Neural cell (in vitro differentiated cells): ENCODE measurements around the gene SLC43A1. TPM values are rescaled to one million over a fixed set of nuclear protein-coding genes. Genes with fewer than 3 reads are reported as not detected.

Experiments
- H2AFZ ChIP-seq: fragments of 200-600, 300-800 bp; sonication (generic), shearing (Covaris generic); 2 replicates; pipeline ENCODE4 v1.6.0; 2014; ENCODE audit warnings: low read depth, mild to moderate bottlenecking, antibody characterized with exemption, low read length, moderate library complexity
- H3F3A ChIP-seq: fragments of 200-600 bp; shearing (Covaris generic); 2 replicates; pipeline ENCODE4 v1.6.1; 2016; ENCODE audit warnings: mild to moderate bottlenecking, moderate library complexity, mixed read lengths, antibody characterized with exemption, low read length; ENCODE audit not compliant: insufficient read depth, poor library complexity, severe bottlenecking
- H3K27ac ChIP-seq: fragments of 200-600, 300-800 bp; sonication (generic), shearing (Covaris generic); 2 replicates; pipeline ENCODE4 v1.5.1; 2014; ENCODE audit warnings: mild to moderate bottlenecking, low read length, moderate library complexity
- H3K27me3 ChIP-seq: fragments of 300-800, 200-600 bp; sonication (generic), shearing (Covaris generic); 2 replicates; pipeline ENCODE4 v1.6.0; 2014; ENCODE audit warnings: mild to moderate bottlenecking, low read depth, low read length, moderate library complexity; ENCODE audit not compliant: insufficient read depth
- H3K36me3 ChIP-seq: fragments of 300-800, 200-600 bp; sonication (generic), shearing (Covaris generic); 2 replicates; pipeline ENCODE4 v1.5.1; 2014; ENCODE audit warnings: mild to moderate bottlenecking, antibody characterized with exemption, low read length, moderate library complexity; ENCODE audit not compliant: insufficient read depth
- H3K4me2 ChIP-seq: fragments of 300-800, 200-600 bp; sonication (generic), shearing (Covaris generic); 2 replicates; pipeline ENCODE4 v1.6.0; 2014; ENCODE audit warnings: mild to moderate bottlenecking, low read length
- H3K4me3 ChIP-seq: fragments of 300-800, 200-600 bp; sonication (generic), shearing (Covaris generic); 2 replicates; pipeline ENCODE4 v1.5.1; 2014; ENCODE audit warnings: mild to moderate bottlenecking, low read length, moderate library complexity
- H3K79me2 ChIP-seq: fragments of 200-600 bp; shearing (Covaris generic); replicated peaks from 2 replicates; pipeline ENCODE4 v1.6.0; 2014; ENCODE audit warnings: mild to moderate bottlenecking, low read length, moderate library complexity; ENCODE audit not compliant: insufficient read depth
- H3K9ac ChIP-seq: fragments of 300-800, 200-600 bp; sonication (generic), shearing (Covaris generic); 2 replicates; pipeline ENCODE4 v1.6.1; 2016; ENCODE audit warnings: mild to moderate bottlenecking, low read length, mixed read lengths
- H3K9me2 ChIP-seq: fragments of 200-600 bp; shearing (Covaris generic); 2 replicates; pipeline ENCODE4 v1.6.1; 2016; ENCODE audit warnings: mild to moderate bottlenecking, low read length, mixed read lengths; ENCODE audit not compliant: insufficient read depth
- H3K9me3 ChIP-seq: fragments of 200-600, 300-800 bp; sonication (generic), shearing (Covaris generic); 2 replicates; pipeline ENCODE4 v1.6.1; 2016; ENCODE audit warnings: mild to moderate bottlenecking, mixed run types, low read length, moderate library complexity, mixed read lengths
- H4K20me1 ChIP-seq: fragments of 200-600 bp; shearing (Covaris generic); 2 replicates; pipeline ENCODE4 v1.6.1; 2016; ENCODE audit warnings: mild to moderate bottlenecking, mixed run types; ENCODE audit not compliant: insufficient read depth
- EP300 ChIP-seq: fragments of 450-650 bp; conservative IDR thresholded peaks from 2 replicates; pipeline ENCODE4 v1.6.1; 2014; ENCODE audit warnings: antibody characterized with exemption, mild to moderate bottlenecking, moderate library complexity; ENCODE audit not compliant: poor library complexity, severe bottlenecking
- EZH2 ChIP-seq: fragments of 200-600, 300-800 bp; shearing (Covaris generic), sonication (generic); IDR thresholded peaks from 2 replicates; pipeline ENCODE4 v1.6.1; 2014; ENCODE audit warnings: antibody characterized with exemption, low read length, borderline replicate concordance, mild to moderate bottlenecking; ENCODE audit not compliant: insufficient read depth, poor library complexity, severe bottlenecking
- MXI1 ChIP-seq: fragments of 450-650 bp; conservative IDR thresholded peaks from 2 replicates; pipeline ENCODE4 v1.6.1; 2014; ENCODE audit warnings: antibody characterized with exemption, mild to moderate bottlenecking; ENCODE audit not compliant: poor library complexity, severe bottlenecking
- POLR2AphosphoS5 ChIP-seq: IDR thresholded peaks from 2 replicates; pipeline ENCODE4 v1.6.1; 2012
- RAD21 ChIP-seq: fragments of 450-650 bp; conservative IDR thresholded peaks from 2 replicates; pipeline ENCODE4 v1.6.1; 2014; ENCODE audit warnings: antibody characterized with exemption, mild to moderate bottlenecking, moderate library complexity
- SMC3 ChIP-seq: fragments of 450-650 bp; conservative IDR thresholded peaks from 2 replicates; pipeline ENCODE4 v1.6.1; 2014; ENCODE audit warnings: antibody characterized with exemption, mild to moderate bottlenecking, moderate library complexity; ENCODE audit not compliant: poor library complexity
- TAF1 ChIP-seq: IDR thresholded peaks from 2 replicates; pipeline ENCODE4 v1.6.1; 2012; ENCODE audit warnings: low read depth
- polyA plus RNA-seq: library from polyadenylated mRNA; depleted of rRNA; stranded (reverse); fragments of >200 nt; gene quantifications from 2 replicates; pipeline ENCODE4 v1.2.3, GENCODE V29; 2014
- TF ChIP-seq, protein P1 (sequence below): fragments of 450-650 bp; IDR thresholded peaks from 2 replicates; pipeline ENCODE4 v1.5.1; 2014; ENCODE audit warnings: antibody characterized with exemption, mild to moderate bottlenecking, moderate library complexity; ENCODE audit not compliant: poor library complexity, severe bottlenecking
- TF ChIP-seq, protein P2 (sequence below): IDR thresholded peaks from 2 replicates; pipeline ENCODE4 v1.6.1; 2012; ENCODE audit warnings: borderline replicate concordance

The SLC43A1 gene
- polyA plus RNA-seq, 1 donor from 2014 or later, result 3.3 TPM

DNA sequence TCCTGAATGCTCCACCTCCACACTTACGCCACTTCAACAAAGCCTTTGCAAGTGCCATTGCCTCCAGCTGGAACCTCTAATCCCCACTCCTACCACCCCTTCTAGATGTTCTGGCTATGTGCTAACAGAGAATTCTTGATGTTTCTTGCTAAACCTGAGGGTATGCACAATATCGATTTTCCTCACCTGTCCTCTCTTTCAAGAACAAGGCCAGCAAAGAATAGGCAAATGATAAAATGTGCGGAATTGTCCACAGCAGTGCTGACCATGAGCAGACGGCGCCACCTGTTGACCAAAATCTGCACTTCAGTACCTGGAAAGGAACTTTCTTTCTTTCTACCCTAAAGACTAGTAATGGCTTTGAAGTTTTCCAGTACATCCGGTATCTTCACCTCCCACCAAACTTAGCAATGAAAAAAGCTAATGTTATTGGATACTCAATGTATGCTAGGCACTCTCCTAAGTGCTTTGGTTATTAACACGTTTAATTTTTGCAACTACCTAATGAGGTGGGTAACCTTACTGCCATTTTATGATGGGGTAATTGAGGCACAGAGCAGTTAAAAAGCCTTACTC lies 11.6 kb upstream of the SLC43A1 start:
- Histone ChIP-seq H3K27ac (no peak overlapping the region), H3K36me3 (no peaks in the 10 kb centered on the region), H3F3A (no peaks in the 10 kb centered on the region), H3K4me2 (no peak overlapping the region), H3K9ac (no peak overlapping the region), H2AFZ (no peak overlapping the region), H3K27me3 (no peaks in the 10 kb centered on the region), H4K20me1 (no peaks in the 10 kb centered on the region), H3K9me3 (no peaks in the 10 kb centered on the region), H3K9me2 (no peaks in the 10 kb centered on the region), H3K79me2 (peaks cover 8% of the 10 kb centered on the region), H3K4me3 (no peak overlapping the region)
- peak; percentile 91 for TF ChIP-seq SMC3
- peak; percentile 92 for TF ChIP-seq RAD21
- peak; percentile 28 for TF ChIP-seq MXI1
- TF ChIP-seq, protein P1, sequence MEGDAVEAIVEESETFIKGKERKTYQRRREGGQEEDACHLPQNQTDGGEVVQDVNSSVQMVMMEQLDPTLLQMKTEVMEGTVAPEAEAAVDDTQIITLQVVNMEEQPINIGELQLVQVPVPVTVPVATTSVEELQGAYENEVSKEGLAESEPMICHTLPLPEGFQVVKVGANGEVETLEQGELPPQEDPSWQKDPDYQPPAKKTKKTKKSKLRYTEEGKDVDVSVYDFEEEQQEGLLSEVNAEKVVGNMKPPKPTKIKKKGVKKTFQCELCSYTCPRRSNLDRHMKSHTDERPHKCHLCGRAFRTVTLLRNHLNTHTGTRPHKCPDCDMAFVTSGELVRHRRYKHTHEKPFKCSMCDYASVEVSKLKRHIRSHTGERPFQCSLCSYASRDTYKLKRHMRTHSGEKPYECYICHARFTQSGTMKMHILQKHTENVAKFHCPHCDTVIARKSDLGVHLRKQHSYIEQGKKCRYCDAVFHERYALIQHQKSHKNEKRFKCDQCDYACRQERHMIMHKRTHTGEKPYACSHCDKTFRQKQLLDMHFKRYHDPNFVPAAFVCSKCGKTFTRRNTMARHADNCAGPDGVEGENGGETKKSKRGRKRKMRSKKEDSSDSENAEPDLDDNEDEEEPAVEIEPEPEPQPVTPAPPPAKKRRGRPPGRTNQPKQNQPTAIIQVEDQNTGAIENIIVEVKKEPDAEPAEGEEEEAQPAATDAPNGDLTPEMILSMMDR, result peak; percentile 91
- TF ChIP-seq, protein P2, sequence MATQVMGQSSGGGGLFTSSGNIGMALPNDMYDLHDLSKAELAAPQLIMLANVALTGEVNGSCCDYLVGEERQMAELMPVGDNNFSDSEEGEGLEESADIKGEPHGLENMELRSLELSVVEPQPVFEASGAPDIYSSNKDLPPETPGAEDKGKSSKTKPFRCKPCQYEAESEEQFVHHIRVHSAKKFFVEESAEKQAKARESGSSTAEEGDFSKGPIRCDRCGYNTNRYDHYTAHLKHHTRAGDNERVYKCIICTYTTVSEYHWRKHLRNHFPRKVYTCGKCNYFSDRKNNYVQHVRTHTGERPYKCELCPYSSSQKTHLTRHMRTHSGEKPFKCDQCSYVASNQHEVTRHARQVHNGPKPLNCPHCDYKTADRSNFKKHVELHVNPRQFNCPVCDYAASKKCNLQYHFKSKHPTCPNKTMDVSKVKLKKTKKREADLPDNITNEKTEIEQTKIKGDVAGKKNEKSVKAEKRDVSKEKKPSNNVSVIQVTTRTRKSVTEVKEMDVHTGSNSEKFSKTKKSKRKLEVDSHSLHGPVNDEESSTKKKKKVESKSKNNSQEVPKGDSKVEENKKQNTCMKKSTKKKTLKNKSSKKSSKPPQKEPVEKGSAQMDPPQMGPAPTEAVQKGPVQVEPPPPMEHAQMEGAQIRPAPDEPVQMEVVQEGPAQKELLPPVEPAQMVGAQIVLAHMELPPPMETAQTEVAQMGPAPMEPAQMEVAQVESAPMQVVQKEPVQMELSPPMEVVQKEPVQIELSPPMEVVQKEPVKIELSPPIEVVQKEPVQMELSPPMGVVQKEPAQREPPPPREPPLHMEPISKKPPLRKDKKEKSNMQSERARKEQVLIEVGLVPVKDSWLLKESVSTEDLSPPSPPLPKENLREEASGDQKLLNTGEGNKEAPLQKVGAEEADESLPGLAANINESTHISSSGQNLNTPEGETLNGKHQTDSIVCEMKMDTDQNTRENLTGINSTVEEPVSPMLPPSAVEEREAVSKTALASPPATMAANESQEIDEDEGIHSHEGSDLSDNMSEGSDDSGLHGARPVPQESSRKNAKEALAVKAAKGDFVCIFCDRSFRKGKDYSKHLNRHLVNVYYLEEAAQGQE, result no peak
- TF ChIP-seq EZH2, result no peak
- no peak for TF ChIP-seq POLR2AphosphoS5

DNA sequence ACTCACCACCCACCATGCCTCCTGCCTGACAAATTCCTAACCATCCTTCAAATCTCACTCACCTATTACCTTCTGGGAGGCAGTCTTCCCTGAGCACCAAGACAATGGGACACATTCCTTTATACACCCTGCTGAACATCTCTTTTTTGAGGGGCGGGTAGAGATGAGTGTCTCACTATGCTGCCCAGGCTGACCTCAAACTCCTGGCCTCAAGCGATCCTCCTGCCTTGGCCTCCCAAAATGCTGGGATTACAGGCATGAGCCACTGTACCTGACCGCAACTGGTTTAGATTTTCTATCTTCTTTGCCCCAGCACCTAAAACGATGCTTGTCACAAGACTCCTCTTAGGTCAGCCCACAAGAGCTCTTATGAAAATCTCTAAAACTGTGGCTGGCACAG lies 7.9 kb upstream of the SLC43A1 start:
- Histone ChIP-seq H3K27ac (no peak overlapping the region), H2AFZ (no peak overlapping the region), H3K4me3 (no peak overlapping the region), H3F3A (no peaks in the 10 kb centered on the region), H4K20me1 (no peaks in the 10 kb centered on the region), H3K36me3 (no peaks in the 10 kb centered on the region), H3K79me2 (no peaks in the 10 kb centered on the region), H3K9me3 (no peaks in the 10 kb centered on the region), H3K4me2 (no peak overlapping the region), H3K27me3 (no peaks in the 10 kb centered on the region), H3K9ac (no peak overlapping the region), H3K9me2 (no peaks in the 10 kb centered on the region)
- TF ChIP-seq, protein P2, result no peak
- TF ChIP-seq EP300, result no peak
- TF ChIP-seq EZH2, result no peak
- TF ChIP-seq TAF1, result no peak
- TF ChIP-seq, protein P1, result no peak
- TF ChIP-seq RAD21, result no peak
- TF ChIP-seq SMC3, result no peak
- no peak for TF ChIP-seq MXI1
- TF ChIP-seq POLR2AphosphoS5, result no peak
